Measurements from ENCODE around the gene DMD. TPM values are rescaled to one million over a fixed set of nuclear protein-coding genes. Genes with fewer than 3 reads are reported as not detected.

Gene DMD
- polyA plus RNA-seq, 1 donor from 2014 or later: 21.6 TPM

GRCh38 chrX:32524385-32524784 lies 687.0 kb downstream of the DMD start:
- Histone ChIP-seq H3F3A (ENCODE audit: insufficient read depth, low read length, poor library complexity, severe bottlenecking) (no peaks in the 10 kb centered on the region), H3K27ac (ENCODE audit: low read length) (no peak overlapping the region), H3K27me3 (ENCODE audit: insufficient read depth, low read depth, low read length) (no peaks in the 10 kb centered on the region), H3K9ac (ENCODE audit: low read length) (no peak overlapping the region), H4K20me1 (ENCODE audit: insufficient read depth) (no peaks in the 10 kb centered on the region), H3K4me3 (ENCODE audit: low read length) (no peak overlapping the region), H2AFZ (ENCODE audit: low read depth, low read length) (no peak overlapping the region), H3K79me2 (replicated peaks; ENCODE audit: insufficient read depth, low read length) (no peaks in the 10 kb centered on the region), H3K4me2 (ENCODE audit: low read length) (no peak overlapping the region), H3K9me3 (ENCODE audit: low read length) (no peaks in the 10 kb centered on the region), H3K36me3 (ENCODE audit: insufficient read depth, low read length) (no peaks in the 10 kb centered on the region), H3K9me2 (ENCODE audit: insufficient read depth, low read length) (no peaks in the 10 kb centered on the region)
- TF ChIP-seq SMC3 (conservative IDR thresholded peaks at IDR 0.05; ENCODE audit: poor library complexity): no peak
- TF ChIP-seq RAD21 (conservative IDR thresholded peaks at IDR 0.05): no peak
- TF ChIP-seq TAF1 (IDR thresholded peaks at IDR 0.05; ENCODE audit: low read depth): no peak
- TF ChIP-seq, protein P1, sequence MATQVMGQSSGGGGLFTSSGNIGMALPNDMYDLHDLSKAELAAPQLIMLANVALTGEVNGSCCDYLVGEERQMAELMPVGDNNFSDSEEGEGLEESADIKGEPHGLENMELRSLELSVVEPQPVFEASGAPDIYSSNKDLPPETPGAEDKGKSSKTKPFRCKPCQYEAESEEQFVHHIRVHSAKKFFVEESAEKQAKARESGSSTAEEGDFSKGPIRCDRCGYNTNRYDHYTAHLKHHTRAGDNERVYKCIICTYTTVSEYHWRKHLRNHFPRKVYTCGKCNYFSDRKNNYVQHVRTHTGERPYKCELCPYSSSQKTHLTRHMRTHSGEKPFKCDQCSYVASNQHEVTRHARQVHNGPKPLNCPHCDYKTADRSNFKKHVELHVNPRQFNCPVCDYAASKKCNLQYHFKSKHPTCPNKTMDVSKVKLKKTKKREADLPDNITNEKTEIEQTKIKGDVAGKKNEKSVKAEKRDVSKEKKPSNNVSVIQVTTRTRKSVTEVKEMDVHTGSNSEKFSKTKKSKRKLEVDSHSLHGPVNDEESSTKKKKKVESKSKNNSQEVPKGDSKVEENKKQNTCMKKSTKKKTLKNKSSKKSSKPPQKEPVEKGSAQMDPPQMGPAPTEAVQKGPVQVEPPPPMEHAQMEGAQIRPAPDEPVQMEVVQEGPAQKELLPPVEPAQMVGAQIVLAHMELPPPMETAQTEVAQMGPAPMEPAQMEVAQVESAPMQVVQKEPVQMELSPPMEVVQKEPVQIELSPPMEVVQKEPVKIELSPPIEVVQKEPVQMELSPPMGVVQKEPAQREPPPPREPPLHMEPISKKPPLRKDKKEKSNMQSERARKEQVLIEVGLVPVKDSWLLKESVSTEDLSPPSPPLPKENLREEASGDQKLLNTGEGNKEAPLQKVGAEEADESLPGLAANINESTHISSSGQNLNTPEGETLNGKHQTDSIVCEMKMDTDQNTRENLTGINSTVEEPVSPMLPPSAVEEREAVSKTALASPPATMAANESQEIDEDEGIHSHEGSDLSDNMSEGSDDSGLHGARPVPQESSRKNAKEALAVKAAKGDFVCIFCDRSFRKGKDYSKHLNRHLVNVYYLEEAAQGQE (IDR thresholded peaks at IDR 0.05; ENCODE audit: borderline replicate concordance): no peak
- TF ChIP-seq EZH2 (IDR thresholded peaks at IDR 0.05; ENCODE audit: borderline replicate concordance, insufficient read depth, low read length, poor library complexity, severe bottlenecking): no peak
- no peak for TF ChIP-seq POLR2AphosphoS5 (IDR thresholded peaks at IDR 0.05)
- TF ChIP-seq EP300 (conservative IDR thresholded peaks at IDR 0.05; ENCODE audit: poor library complexity, severe bottlenecking): no peak
- no peak for TF ChIP-seq CTCF (IDR thresholded peaks at IDR 0.05; ENCODE audit: poor library complexity, severe bottlenecking)
- TF ChIP-seq MXI1 (conservative IDR thresholded peaks at IDR 0.05; ENCODE audit: poor library complexity, severe bottlenecking): no peak

- Histone ChIP-seq H3K36me3 (ENCODE audit: insufficient read depth, low read length) (no peaks in the 10 kb centered on the region), H3F3A (ENCODE audit: insufficient read depth, low read length, poor library complexity, severe bottlenecking) (no peaks in the 10 kb centered on the region), H3K27ac (ENCODE audit: low read length) (no peak overlapping the region), H3K4me2 (ENCODE audit: low read length) (no peak overlapping the region), H3K4me3 (ENCODE audit: low read length) (no peak overlapping the region), H3K79me2 (replicated peaks; ENCODE audit: insufficient read depth, low read length) (no peaks in the 10 kb centered on the region), H3K9ac (ENCODE audit: low read length) (no peak overlapping the region), H4K20me1 (ENCODE audit: insufficient read depth) (no peaks in the 10 kb centered on the region), H2AFZ (ENCODE audit: low read depth, low read length) (no peak overlapping the region), H3K27me3 (ENCODE audit: insufficient read depth, low read depth, low read length) (no peaks in the 10 kb centered on the region), H3K9me3 (ENCODE audit: low read length) (no peaks in the 10 kb centered on the region), H3K9me2 (ENCODE audit: insufficient read depth, low read length) (no peaks in the 10 kb centered on the region)
- TF ChIP-seq CTCF (IDR thresholded peaks at IDR 0.05; ENCODE audit: poor library complexity, severe bottlenecking): no peak
Observed at GRCh38 chrX:32520789-32521188, 690.6 kb downstream of the DMD start.
